HG03097 (cell line): ENCODE measurements around the gene PELO.
"Not testable (repeated sequence)": the region's sequence is repeated elsewhere in the genome, so short reads cannot be mapped to it uniquely, and the experiment has no call there.

Experiments
- ATAC-seq: cut with Tn5 transposase; IDR thresholded peaks from one replicate; pipeline ENCODE4 v1.9.1; 2021; ENCODE audit not compliant: unreplicated experiment, low FRiP score

PELO gene

DNA sequence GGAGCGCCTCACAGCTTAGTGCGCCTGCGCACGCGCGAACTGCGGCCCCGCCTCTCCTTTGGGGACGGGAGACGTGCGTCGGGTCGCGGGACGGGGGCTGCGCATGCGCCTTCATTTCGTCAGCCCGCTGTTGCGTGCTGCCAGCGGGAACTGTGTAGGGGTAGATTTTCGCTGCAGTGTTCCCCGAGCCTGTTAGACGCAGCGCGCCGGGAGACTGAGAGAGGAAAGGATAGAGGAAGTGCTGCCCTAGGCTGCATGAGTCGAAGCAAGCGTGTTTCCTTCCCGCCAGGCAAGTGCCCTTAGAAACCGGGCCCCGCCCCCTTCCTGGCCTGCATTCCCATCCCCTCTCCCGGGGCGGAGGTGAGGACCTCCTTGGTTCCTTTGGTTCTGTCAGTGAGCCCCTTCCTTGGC lies 12.3 kb downstream of the PELO start:
- peak; percentile 92 for ATAC-seq

DNA sequence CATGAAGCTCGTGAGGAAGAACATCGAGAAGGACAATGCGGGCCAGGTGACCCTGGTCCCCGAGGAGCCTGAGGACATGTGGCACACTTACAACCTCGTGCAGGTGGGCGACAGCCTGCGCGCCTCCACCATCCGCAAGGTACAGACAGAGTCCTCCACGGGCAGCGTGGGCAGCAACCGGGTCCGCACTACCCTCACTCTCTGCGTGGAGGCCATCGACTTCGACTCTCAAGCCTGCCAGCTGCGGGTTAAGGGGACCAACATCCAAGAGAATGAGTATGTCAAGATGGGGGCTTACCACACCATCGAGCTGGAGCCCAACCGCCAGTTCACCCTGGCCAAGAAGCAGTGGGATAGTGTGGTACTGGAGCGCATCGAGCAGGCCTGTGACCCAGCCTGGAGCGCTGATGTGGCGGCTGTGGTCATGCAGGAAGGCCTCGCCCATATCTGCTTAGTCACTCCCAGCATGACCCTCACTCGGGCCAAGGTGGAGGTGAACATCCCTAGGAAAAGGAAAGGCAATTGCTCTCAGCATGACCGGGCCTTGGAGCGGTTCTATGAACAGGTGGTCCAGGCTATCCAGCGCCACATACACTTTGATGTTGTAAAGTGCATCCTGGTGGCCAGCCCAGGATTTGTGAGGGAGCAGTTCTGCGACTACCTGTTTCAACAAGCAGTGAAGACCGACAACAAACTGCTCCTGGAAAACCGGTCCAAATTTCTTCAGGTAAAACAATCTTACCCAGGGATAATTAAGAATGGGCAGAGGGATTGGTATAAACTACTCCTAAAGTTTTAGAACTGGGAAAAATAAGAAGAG lies 12.9 kb downstream of the PELO start:
- ATAC-seq, result peak; percentile 39

DNA sequence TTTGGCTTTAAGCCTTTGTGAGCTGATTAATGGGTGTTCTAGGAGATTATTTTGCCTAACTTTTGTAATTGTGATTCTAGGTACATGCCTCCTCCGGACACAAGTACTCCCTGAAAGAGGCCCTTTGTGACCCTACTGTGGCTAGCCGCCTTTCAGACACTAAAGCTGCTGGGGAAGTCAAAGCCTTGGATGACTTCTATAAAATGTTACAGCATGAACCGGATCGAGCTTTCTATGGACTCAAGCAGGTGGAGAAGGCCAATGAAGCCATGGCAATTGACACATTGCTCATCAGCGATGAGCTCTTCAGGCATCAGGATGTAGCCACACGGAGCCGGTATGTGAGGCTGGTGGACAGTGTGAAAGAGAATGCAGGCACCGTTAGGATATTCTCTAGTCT lies 13.6 kb downstream of the PELO start:
- no peak for ATAC-seq

DNA sequence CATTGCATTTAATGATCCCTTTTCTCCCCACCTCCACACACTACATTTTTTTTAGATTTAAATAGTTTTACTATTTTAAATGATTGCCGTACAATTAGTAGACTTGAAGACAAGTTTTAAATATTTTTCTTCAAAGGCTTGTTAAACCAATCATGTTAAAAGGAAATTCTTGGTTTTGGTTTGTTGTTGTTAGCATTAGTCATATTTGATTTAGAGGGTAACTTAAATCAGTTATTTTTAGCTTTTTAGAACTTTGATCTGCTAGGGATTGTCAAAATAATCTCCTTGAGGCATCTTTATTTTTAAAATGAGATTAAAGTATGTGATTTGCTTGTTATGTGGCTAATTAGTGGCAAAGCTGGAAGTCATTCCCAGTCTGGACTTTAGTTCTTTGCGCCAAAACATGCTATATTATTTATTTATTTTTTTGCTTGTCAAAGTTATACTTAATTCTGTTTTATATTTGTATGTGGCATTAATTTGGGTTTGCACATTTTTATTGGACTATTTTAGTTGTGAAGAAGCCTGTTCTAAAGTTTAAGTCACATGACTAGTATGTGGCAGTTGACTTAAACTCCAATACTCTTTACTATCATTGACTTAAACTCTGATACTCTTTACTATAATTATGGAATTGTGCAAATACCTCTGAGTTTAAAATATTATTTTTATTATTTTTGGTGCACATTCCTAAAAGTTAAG lies 14.7 kb downstream of the PELO start:
- no peak for ATAC-seq

DNA sequence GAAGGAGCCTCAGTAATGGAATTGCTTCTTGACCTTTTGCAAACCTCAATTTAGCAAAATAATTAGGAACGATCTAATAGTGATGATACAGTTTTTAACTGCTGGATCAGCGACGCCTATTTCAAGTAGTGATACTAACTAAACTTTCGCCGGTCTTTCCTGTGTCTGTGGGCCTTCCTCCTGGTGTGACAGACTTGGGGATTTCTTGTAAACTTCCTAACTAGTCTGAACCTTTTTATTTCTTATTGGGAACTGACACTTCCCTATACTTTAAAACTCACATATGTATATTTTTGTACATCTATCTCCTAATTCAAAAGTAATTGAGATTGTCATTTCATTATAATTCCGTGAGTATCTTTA lies 15.2 kb downstream of the PELO start:
- ATAC-seq, result no peak

DNA sequence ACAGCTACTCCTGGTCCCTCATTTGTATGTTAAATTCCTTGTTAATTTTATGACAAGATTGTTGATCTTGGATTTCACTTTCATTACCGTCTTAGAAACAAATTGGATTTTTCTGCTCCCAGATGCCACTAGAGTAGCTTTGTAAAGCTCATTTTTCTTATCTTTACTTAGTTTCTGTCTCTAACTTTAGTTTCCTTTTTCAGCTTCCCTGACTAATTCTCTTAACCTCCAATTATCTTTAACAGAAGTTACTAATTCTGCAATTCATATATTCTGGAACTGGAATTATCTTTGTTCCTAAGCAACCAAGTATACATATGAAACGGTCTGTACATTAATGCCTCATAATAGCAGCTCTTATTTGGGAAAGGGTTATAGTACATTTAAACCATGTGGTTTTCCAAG lies 16.7 kb downstream of the PELO start:
- ATAC-seq, result no peak

DNA sequence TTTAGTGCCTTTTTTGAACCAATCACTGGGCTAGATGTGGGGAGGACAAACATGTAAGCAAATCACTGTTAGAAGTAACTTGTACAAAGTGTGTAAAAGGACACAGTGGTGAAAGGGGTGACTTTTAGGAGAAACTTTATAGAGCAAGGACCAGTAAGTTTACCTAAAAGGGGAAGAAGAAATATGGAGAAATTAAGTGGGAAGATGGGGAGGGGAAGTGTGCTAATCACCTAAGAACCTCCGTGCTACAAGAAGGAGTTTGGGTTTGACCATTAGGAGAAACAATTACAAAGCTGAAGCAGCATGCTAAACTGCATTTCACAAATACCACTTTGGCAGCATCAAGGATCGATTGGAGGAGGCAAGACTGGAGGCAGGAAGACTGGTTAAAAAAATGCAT lies 17.3 kb downstream of the PELO start:
- no peak for ATAC-seq

DNA sequence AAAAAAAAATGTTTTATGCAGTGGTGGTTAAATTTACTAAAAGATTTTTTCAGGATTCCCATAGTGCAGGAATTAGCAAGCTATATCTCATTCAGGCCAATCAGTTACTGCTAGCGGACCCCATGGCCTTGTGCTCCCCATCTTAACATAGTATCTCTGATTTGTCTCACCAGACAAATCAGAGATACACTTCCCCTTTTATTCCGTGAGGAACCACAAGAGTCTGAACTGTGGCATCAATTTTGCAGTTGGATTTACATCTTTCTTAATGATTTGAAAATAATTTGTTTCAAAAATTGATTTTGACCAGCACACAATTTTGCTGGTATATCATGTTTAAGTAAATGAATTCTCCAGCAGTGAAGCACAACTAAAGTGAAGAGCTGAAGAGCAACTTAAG lies 17.9 kb downstream of the PELO start:
- ATAC-seq, result no peak

DNA sequence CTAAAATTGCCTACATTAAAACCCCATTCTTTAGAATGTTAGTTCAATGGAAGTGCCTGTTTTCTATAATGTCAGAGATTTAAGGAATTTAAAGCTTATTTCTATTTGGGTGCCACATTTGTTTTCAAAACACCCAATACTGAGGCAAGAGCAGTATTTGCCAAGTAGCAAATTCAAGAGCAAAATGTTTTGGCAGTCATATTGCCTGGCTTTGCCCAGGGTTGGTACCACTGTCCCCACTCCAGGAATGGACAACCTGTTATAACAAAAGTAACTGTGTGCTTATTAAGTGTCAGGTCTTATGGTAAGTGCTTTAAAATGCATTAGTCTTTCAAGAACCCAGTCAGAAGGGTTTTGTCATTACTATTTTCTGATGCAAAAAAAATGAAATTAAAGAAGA lies 19.3 kb downstream of the PELO start:
- no peak for ATAC-seq

DNA sequence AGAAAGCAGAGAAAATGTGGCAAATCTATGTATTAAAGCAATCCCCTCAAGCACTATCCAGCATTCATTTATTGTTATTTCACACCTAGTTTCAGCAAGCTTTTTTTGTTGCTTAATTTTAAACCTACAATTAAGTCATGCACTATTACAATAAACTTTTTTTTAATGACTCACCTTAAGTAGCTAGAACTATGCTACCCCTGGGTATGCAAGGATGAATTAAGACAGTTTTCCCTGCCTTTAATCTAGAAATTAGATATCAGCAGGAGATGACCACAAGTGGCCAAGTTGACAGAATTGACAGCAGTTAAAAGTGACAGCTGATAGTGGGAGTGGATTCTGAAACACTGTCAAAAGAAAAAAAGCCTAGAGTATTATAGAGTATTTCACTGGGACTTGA lies 20.0 kb downstream of the PELO start:
- no peak for ATAC-seq

DNA sequence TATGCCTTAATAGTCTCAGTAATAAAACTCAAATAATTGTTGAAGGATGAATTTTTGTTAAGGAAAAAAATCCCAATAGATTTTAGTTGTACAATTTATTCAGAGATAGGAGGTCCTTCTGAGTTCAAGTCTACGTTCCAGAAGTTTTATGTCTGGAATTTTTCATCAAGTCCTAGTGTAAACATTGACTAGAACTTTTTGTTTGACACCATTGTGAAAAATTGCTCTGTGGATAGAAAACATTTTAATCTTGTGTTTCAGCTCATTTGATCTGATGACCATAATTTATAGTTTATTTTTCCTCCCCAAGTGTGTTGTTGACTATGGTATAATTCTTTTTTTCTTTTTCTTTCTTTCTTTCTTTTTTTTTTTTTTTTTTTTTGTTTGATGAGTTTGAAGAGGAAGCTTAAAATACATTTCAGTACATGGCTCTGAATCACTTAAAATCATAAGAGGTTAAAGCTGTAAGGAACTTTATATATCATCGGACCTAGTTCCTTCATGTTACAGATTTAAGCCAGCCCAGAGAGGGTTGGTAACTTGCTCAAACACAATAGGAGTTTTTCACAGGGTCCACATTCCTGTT lies 20.7 kb downstream of the PELO start:
- no peak for ATAC-seq

DNA sequence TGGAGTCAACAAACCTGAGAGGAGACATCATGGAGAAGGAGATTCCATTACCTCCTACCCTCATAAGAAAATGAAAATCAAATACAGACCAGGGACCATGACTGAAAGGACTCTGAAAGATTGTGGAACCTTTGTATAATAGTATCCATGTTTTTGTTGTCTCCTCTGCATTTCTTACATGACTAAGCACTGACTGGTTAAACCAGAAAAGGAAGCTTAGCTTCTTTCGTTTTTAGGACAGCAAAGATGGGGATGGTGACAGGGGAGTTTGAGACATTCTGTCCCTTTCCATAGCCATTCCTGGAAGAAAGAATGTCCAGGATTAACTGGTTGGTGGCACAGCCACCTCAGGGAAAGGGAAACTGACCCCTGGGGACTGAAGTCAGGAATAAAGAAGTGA lies 22.2 kb downstream of the PELO start:
- peak; percentile 48 for ATAC-seq

DNA sequence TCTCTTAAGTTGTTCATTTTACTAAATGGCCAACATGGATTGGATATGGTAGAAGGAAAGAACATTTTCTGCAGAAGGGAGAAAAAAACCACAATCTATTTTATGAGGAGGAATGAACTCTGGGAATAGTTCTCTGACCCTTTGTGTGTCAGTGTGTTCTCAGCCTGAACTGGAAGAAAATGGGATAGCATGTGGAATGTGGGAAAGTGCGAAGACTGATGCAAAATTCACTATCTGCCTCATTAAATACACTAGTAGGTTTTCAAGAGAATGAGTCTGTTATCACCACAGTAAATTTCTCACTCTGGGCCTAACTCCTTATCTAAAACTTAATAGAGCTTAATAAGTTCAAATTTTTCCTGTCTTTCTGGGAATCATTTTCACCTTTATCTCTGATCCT lies 22.7 kb downstream of the PELO start:
- ATAC-seq, result no peak

DNA sequence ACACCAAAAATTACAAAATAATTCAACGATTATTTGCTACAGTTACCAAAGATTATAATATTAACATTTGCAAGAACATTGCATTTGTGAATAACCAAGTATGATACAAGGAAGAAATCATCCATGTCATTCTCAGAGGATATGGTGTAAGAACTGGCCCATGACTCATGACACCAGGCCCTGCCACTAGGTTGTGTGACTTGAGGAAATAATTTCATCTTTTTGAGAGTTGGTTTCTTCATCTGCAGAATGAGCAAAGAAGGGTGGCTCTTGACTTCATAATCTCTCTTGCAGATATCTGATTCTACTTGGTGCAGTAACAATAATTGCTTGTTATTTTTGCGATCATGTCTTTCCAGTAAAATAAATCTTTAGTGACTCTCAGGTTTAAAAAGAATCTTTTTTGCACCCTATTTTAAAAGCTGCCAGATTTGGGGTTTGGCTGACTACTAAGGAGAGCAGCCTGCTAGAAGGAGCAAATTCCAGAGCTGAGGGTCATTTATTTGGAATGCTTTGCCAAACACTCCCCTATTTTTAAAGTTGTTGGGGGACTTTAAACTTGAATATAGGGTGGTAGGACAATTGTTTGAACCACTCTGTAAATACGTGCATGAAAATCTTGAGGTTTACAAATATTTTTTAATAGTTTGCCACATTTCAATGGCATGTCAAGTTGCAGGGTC lies 23.5 kb downstream of the PELO start:
- no peak for ATAC-seq

DNA sequence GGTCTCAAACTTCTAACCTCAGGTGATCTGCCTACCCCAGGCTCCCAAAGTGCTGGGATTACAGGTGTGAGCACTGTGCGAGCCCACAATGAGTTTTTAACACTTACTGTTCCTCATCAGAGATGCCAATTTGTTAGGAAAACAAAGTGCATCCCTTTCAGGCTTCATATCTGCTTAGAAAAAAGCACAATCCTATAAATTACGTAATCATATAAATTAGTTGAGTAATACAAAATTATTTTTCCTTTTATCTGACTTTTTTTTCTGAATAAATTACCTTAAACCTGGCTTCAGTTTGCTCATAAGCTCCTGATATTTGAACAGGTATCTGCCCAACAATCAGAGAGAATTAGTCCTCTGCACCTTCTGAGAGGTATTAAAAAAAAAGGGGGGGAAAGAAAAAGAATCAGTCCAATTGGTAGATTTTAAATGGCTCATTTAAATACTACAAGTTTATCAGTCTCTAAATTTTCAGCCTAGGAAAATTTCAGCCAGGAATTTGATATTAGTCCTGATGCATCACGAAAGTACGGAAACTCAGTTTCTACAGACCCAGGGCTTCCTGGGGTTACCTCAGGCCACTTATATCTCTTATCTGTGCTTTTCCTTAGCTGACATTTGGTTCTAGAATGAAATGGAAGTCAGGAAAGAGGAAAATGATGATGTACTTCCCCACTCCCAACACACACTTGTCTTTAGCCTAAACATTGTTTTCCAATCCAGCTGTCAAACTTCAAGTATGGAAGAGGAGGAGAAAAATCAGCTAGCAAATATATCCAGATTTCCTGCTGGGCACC lies 26.8 kb downstream of the PELO start:
- ATAC-seq, result no peak

DNA sequence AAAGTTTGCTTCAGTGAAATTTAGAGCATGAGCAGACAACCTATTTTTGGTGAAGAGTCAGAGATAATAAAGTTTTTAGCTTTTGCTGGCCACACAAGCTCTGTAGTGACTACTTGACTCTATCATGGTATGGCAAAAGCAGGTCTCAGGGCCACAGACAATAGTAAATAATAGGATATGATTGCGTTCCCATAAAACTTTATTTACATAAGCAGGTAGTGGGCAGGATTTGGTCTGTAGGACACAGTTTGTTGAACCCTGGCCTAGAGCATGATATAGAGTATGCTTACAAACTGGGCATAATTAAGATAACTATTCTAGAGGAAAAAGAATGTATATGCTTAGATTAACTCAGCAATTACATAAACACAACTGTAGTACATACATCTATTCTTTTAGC lies 30.1 kb downstream of the PELO start:
- no peak for ATAC-seq

DNA sequence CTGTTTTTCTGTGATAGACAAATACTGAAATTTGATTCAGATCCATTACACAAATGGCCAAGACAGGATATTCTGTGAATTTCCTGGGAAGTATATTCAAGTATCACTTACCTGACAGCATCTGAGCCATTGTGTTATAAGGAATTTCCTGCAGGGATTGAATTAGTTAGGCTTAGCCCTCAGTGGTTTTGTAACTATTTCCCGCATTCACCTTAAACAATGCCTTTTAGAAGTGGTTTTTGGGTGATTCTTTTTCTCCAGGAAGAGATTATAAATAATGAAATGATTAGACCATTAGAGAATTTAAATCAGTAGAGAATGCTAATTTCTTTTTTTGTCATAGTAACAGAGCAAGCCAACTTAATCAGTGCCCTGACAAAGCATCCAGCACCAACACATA lies 30.6 kb downstream of the PELO start:
- no peak for ATAC-seq

DNA sequence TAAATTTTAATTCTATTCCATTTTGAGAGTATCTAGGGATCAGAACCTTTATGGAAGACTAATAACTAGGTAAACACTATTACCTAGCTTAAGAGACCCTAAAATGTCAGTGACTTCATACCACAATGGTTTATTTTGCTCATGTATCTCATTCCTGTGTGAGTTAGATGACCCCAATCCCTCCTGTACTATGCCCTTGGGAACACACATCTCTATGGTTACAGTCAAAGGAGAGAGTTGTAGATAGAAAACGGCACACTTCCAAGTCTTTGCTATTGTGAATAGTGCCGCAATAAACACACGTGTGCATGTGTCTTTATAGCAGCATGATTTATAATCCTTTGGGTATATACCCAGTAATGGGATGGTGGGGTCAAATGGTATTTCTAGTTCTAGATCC lies 31.1 kb downstream of the PELO start:
- ATAC-seq, result not testable (repeated sequence)

DNA sequence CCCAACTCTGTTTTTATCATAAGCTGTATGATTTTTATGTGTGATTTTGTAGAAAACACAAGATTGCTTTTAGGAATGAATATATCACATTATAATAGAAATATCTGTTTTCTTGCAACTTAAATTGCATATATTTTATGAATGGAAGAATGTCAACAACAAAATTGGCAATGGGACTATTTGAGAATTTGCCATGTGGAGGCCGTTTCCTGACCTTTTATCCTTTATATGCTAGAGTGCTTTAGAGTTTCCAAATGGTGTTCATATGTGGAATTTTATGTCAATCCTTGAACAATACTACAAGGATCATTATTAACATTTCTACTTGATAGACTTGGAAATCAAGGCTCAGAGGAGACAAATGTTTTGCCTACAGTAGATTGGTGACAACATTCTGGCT lies 34.2 kb downstream of the PELO start:
- no peak for ATAC-seq

DNA sequence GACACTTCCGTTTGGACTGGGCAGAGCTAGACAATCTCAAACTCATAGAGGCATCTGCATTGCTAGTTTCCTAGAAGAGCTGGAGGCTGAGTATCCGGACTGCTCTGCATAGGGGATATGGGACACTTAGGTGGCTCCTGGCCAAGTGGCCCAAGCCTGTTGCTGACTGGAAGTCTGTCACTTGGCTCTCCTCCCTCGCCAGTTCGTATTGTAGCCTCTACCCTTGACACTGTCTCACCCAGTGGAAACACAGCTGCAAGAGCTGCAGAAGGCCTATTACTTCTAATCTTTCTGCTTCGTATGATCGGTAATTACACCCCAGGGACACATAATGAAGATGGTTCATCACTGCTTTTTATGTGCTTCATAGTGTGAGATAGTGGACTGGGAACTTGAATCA lies 34.7 kb downstream of the PELO start:
- no peak for ATAC-seq

DNA sequence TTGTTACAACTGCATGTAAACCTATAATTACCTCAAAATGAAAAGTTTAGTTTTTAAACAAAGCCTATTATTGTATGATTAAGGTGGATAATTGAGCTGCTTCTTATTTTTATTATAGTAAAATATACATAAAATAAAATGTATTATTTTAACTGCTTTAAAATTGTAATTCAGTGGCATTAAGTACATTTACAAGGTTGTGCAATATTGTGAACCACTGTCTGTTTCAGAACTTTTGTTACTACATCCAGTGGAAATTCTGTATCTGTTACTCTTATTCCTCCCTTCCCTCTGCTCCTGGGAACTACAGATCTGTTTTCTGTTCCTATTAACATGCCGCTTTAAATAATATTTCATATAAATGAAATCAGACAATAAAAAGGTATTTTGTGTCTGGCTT lies 37.1 kb downstream of the PELO start:
- no peak for ATAC-seq
